GM12878 (cell line): ENCODE measurements around the gene GIMAP2. TPM values are rescaled to one million over a fixed set of nuclear protein-coding genes. Genes with fewer than 3 reads are reported as not detected.

ENCODE experiments used
- ATAC-seq: fragments of 200-7000 bp; cut with Tn5 transposase; 3 replicates; pipeline ENCODE4 v1.9.1; 2020; ENCODE audit warnings: mild to moderate bottlenecking, moderate library complexity
- BruUV-seq: library from RNA; stranded (reverse); fragments of 400-500 nt; replicated peaks from 2 replicates; lab custom pipeline; 2021; lab: Mats Ljungman, UMichigan
- CTCF ChIA-PET: fragments of 300-600 bp; sonication (Branson Sonifier 250); formaldehyde crosslinking; extraction: SDS; loops from one replicate; lab custom pipeline; 2021; ENCODE audit warnings: inconsistent platforms; lab: Yijun Ruan, JAX
- POLR2A ChIA-PET: fragments of 350-600 bp; formaldehyde crosslinking; extraction: SDS; loops from one replicate; lab custom pipeline; 2021; ENCODE audit warnings: inconsistent platforms; lab: Charles Lee
- RAD21 ChIA-PET: fragments of 300-600 bp; sonication (Branson Sonifier 250); formaldehyde crosslinking; loops from one replicate; lab custom pipeline; 2023; ENCODE audit warnings: antibody characterized with exemption; ENCODE audit not compliant: unreplicated experiment; lab: Charles Lee
- SMC1A ChIA-PET: fragments of 300-600 bp; sonication (Branson Sonifier 250); formaldehyde crosslinking; loops from one replicate; lab custom pipeline; 2023; ENCODE audit not compliant: unreplicated experiment, uncharacterized antibody; lab: Charles Lee
- DNase-seq: peaks from one replicate; pipeline ENCODE4 v3.0.0-alpha.2; 2011; ENCODE audit warnings: low read depth, low spot score
- FAIRE-seq: peaks from 3 replicates; lab custom pipeline; 2011; peaks lifted over from hg19 to GRCh38; lab: Jason Lieb, UNC
- H2AFZ ChIP-seq: 2 replicates; pipeline ENCODE4 v1.6.0; 2011; ENCODE audit warnings: low read depth, low read length, control low read depth; ENCODE audit not compliant: control insufficient read depth
- H3K27ac ChIP-seq: 2 replicates; pipeline ENCODE4 v1.5.1; 2011; ENCODE audit warnings: control low read depth; ENCODE audit not compliant: control insufficient read depth, insufficient read depth
- H3K27me3 ChIP-seq, 2 experiments: replicated peaks in 1 of 2; 2 replicates each; pipeline versions ENCODE4 v1.6.0 to v1.6.1; 2011; ENCODE audit warnings: low read length in 1 of 2; ENCODE audit not compliant: control insufficient read depth in 2 of 2, insufficient read depth in 2 of 2
- H3K36me3 ChIP-seq, 2 experiments: 2 replicates each; pipeline ENCODE4 v1.5.1; 2011; ENCODE audit warnings: low read length in 1 of 2; ENCODE audit not compliant: control insufficient read depth in 2 of 2, insufficient read depth in 2 of 2
- H3K4me1 ChIP-seq: 2 replicates; pipeline ENCODE4 v1.6.1; 2011; ENCODE audit warnings: mild to moderate bottlenecking, low read length, moderate library complexity, mixed read lengths; ENCODE audit not compliant: control insufficient read depth, insufficient read depth
- H3K4me2 ChIP-seq: 2 replicates; pipeline ENCODE4 v1.6.0; 2011; ENCODE audit warnings: control low read depth; ENCODE audit not compliant: control insufficient read depth, insufficient read depth
- H3K4me3 ChIP-seq: fragments of 200-600 bp; sonication (generic); 2 replicates; pipeline ENCODE4 v1.5.1; 2016
- H3K79me2 ChIP-seq: 2 replicates; pipeline ENCODE4 v1.6.0; 2011; ENCODE audit warnings: low read length; ENCODE audit not compliant: control insufficient read depth, insufficient read depth
- H3K9ac ChIP-seq: 2 replicates; pipeline ENCODE4 v1.8.0; 2011; ENCODE audit warnings: low read length, control low read depth, mixed read lengths; ENCODE audit not compliant: control insufficient read depth, insufficient read depth
- H3K9me3 ChIP-seq: replicated peaks from 3 replicates; pipeline ENCODE4 v1.5.1; 2011; ENCODE audit warnings: mild to moderate bottlenecking, low read length; ENCODE audit not compliant: control insufficient read depth, insufficient read depth
- H4K20me1 ChIP-seq: 2 replicates; pipeline ENCODE4 v1.6.0; 2011; ENCODE audit not compliant: control insufficient read depth, insufficient read depth
- CBX5 ChIP-seq: sonication (generic); IDR thresholded peaks from 2 replicates; pipeline ENCODE4 v1.6.1; 2016; ENCODE audit warnings: low read depth, moderate library complexity, mild to moderate bottlenecking, inconsistent platforms
- HDAC6 ChIP-seq: fragments of 200-600 bp; sonication (generic); IDR thresholded peaks from one replicate; pipeline ENCODE4 v1.8.0; 2017; ENCODE audit warnings: antibody characterized with exemption; ENCODE audit not compliant: unreplicated experiment
- NRF1 ChIP-seq: conservative IDR thresholded peaks from 2 replicates; pipeline ENCODE4 v1.6.1; 2011; ENCODE audit warnings: mild to moderate bottlenecking, low read depth, low read length, improper control_type of control experiment
- ZBED1 ChIP-seq: IDR thresholded peaks from 2 replicates; pipeline ENCODE4 v1.6.1; 2016; ENCODE audit warnings: borderline replicate concordance
- ZBTB11 ChIP-seq: fragments of 450-650 bp; formaldehyde crosslinking; IDR thresholded peaks from 2 replicates; pipeline ENCODE4 v1.5.0; 2022; ENCODE audit warnings: mild to moderate bottlenecking, missing genetic modification characterization
- whole genome bisulfite sequencing: methylation state at CpG from one replicate; pipeline ENCODE4 v1.1.6; 2016; ENCODE audit warnings: low lambda C conversion rate; ENCODE audit not compliant: insufficient replicate concordance, insufficient coverage; ENCODE audit errors: missing lambda C conversion rate; 5-methylcytosine and 5-hydroxymethylcytosine counted together
- in situ Hi-C: fragments of 300-500 bp; cut with MboI; formaldehyde crosslinking; loops from 9 replicates; pipeline ENCODE4 v1.14.3; 2018; ENCODE audit warnings: mixed read lengths
- intact Hi-C: fragments of 100-400 bp; cut with micrococcal nuclease; formaldehyde crosslinking; loops from one replicate; pipeline ENCODE4 v1.14.2; 2022; ENCODE audit not compliant: unreplicated experiment
- polyA plus RNA-seq, 11 experiments: library from polyadenylated mRNA; depleted of rRNA in 4 of 11; unstranded in 6 of 11; stranded (reverse) in 5 of 11; fragments of >200 nt; fragmentation: Nextera tagmentation in 4 of 11; fragmentation: Illumina TruSeq in 1 of 11; extraction: Ambion mirVana in 4 of 11; extraction: Trizol in 1 of 11; gene quantifications; 1 replicate in 1 of 11; 2 replicates in 10 of 11; pipeline versions ENCODE4 v1.2.1 to v1.2.3, GENCODE V29; 2011 to 2016; ENCODE audit warnings: inconsistent platforms in 2 of 11, missing spikeins in 2 of 11, low read depth in 1 of 11
- total RNA-seq, 4 experiments: library from RNA; depleted of rRNA in 3 of 4; stranded (reverse); fragments of >200 nt in 3 of 4; fragmentation: Illumina TruSeq in 1 of 4; extraction: Trizol in 1 of 4; gene quantifications; 2 replicates each; pipeline versions ENCODE4 v1.2.1 to v1.2.3, GENCODE V29; 2013 to 2021

The GIMAP2 gene
- total and polyA plus RNA-seq, 10 of the 15 experiments (the other 5 are each of a cell fraction or from before 2014, with no cell fraction given), result 21.3 to 102 (median 31.8) TPM

- RAD21 ChIA-PET, result no interaction called here
- H2AFZ ChIP-seq, result no peak overlapping the region
- no peak overlapping the region for H3K9ac ChIP-seq
- TF ChIP-seq CBX5 (no peak), ZBED1 (no peak), NRF1 (no peak), ZBTB11 (CRISPR knock-in tag) (no peak), HDAC6 (no peak)
- no peak for ATAC-seq
- CTCF ChIA-PET, result no interaction called here
- H3K79me2 ChIP-seq, result peaks cover 37% of the 10 kb centered on the region
- SMC1A ChIA-PET, result interaction anchor here (1.0 kb wide), 1 partner anchor 79 kb away, joined by 3 read pairs; no protein-coding TSS in a partner anchor
- FAIRE-seq, result no peak
- no peak for DNase-seq
- intact Hi-C loops (no loop called here), in situ Hi-C loops (no loop called here)
- H3K4me3 ChIP-seq, result peak overlapping the region; percentile 87
- H4K20me1 ChIP-seq, result no peaks in the 10 kb centered on the region
- peak overlapping the region; percentile 51 for H3K4me2 ChIP-seq
- H3K36me3 ChIP-seq, result peaks cover 0 to 10% of the 10 kb centered on the region in 2 experiments; a peak in 2 of 4 replicates
- no peaks in the 10 kb centered on the region for H3K27me3 ChIP-seq
- peaks cover 9% of the 10 kb centered on the region for H3K4me1 ChIP-seq
- POLR2A ChIA-PET, result interaction anchor here (0.5 kb wide), 1 partner anchor 359 kb away, joined by 3 read pairs; no protein-coding TSS in a partner anchor
- H3K9me3 ChIP-seq, result no peaks in the 10 kb centered on the region; the same call in 2 of the 3 replicates
- BruUV-seq, result no TSS peak
- peak overlapping the region; percentile 30 for H3K27ac ChIP-seq
- WGBS, result 83% methylated on average over 10 of the region's 10 CpGs
Measured at GRCh38 chr7:150740053-150740452, 54.5 kb downstream of the GIMAP2 start.
